ENCODE data around the gene POM121. TPM values are rescaled to one million over a fixed set of nuclear protein-coding genes. Genes with fewer than 3 reads are reported as not detected.
"Not testable (repeated sequence)": the region's sequence is repeated elsewhere in the genome, so short reads cannot be mapped to it uniquely, and the experiment has no call there.

Gene POM121
- total RNA-seq, 1 donor from 2014 or later = 68.8 TPM

DNA sequence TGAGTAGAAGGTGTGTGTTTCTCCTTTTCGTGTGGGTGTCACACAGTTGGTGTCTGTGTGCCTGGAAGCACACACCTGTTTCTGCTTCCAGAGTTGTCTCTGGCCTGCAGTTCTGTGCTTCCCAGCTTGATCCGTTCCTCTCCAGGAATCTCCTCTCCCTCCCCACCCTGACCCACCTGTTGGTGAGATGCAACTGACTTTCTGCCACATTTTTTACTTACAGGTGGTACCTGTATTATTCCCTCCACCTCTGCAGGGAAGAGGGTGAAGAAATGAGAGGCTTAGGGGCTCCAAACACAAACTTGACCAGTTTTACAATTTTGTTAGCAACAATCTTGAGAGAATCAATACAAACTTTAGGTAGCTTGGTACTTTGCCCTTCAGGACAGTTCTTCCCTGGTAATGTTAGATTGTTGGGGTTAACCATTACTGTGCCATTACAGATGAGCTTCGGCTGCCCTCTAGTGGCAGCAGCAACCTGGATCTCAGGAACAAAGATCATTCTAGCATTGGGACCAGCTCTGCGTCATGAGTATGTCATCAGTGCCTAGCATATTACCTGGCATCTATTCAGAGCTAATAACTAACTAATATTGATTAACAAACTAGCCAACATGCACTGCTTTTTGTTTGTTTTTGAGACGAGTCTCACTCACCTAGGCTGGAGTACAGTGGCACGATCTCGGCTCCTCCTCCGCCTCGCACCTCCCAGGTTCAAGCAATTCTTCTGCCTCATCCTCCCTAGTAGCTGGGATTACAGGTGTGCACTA is 10.0 kb upstream of the POM121 start:
- DNase-seq (ENCODE audit: low read depth, low spot score) = peak; percentile 52
- H3K9me3 Mint-ChIP-seq; H3K27ac Mint-ChIP-seq (ENCODE audit: unreplicated experiment); H3K27me3 Mint-ChIP-seq (ENCODE audit: low read depth): not testable (repeated sequence)
- peaks cover 10% of the 10 kb centered on the region for H3K36me3 Mint-ChIP-seq (ENCODE audit: low read depth)
- TF ChIP-seq, protein P1, sequence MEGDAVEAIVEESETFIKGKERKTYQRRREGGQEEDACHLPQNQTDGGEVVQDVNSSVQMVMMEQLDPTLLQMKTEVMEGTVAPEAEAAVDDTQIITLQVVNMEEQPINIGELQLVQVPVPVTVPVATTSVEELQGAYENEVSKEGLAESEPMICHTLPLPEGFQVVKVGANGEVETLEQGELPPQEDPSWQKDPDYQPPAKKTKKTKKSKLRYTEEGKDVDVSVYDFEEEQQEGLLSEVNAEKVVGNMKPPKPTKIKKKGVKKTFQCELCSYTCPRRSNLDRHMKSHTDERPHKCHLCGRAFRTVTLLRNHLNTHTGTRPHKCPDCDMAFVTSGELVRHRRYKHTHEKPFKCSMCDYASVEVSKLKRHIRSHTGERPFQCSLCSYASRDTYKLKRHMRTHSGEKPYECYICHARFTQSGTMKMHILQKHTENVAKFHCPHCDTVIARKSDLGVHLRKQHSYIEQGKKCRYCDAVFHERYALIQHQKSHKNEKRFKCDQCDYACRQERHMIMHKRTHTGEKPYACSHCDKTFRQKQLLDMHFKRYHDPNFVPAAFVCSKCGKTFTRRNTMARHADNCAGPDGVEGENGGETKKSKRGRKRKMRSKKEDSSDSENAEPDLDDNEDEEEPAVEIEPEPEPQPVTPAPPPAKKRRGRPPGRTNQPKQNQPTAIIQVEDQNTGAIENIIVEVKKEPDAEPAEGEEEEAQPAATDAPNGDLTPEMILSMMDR (conservative IDR thresholded peaks at IDR 0.05) = peak; percentile 80
- H3K4me1 Mint-ChIP-seq = peaks cover 27% of the 10 kb centered on the region
- H3K4me3 Mint-ChIP-seq = peak overlapping the region; percentile 56

- Mint-ChIP-seq H3K9me3 (no peaks in the 10 kb centered on the region), H3K27ac (ENCODE audit: unreplicated experiment) (no peak overlapping the region), H3K27me3 (ENCODE audit: low read depth) (no peaks in the 10 kb centered on the region), H3K36me3 (ENCODE audit: low read depth) (peaks cover 3% of the 10 kb centered on the region), H3K4me1 (peaks cover 31% of the 10 kb centered on the region), H3K4me3 (no peak overlapping the region)
- no peak for DNase-seq (ENCODE audit: low read depth, low spot score)
- TF ChIP-seq, protein P1 (conservative IDR thresholded peaks at IDR 0.05) = no peak
Observed at GRCh38 chr7:72919256-72919775, 5.6 kb upstream of the POM121 start.

- Mint-ChIP-seq H3K4me1 (peaks cover 26% of the 10 kb centered on the region), H3K27me3 (ENCODE audit: low read depth) (no peaks in the 10 kb centered on the region), H3K27ac (ENCODE audit: unreplicated experiment) (peak overlapping the region; percentile 100), H3K36me3 (ENCODE audit: low read depth) (peaks cover 10% of the 10 kb centered on the region), H3K4me3 (peak overlapping the region; percentile 99), H3K9me3 (no peaks in the 10 kb centered on the region)
- DNase-seq (ENCODE audit: low read depth, low spot score) = no peak
- TF ChIP-seq, protein P1 (conservative IDR thresholded peaks at IDR 0.05) = no peak
Observed at GRCh38 chr7:72924386-72924732, 536 bp upstream of the POM121 start.

GRCh38 chr7:72925546-72926120 is 738 bp downstream of the POM121 start:
- no peaks in the 10 kb centered on the region for H3K27me3 Mint-ChIP-seq (ENCODE audit: low read depth)
- peak overlapping the region; percentile 96 for H3K27ac Mint-ChIP-seq (ENCODE audit: unreplicated experiment)
- peak overlapping the region; percentile 97 for H3K4me3 Mint-ChIP-seq
- H3K9me3 Mint-ChIP-seq = no peaks in the 10 kb centered on the region
- peaks cover 26% of the 10 kb centered on the region for H3K4me1 Mint-ChIP-seq
- no peak for DNase-seq (ENCODE audit: low read depth, low spot score)
- TF ChIP-seq, protein P1 (conservative IDR thresholded peaks at IDR 0.05) = no peak
- peaks cover 14% of the 10 kb centered on the region for H3K36me3 Mint-ChIP-seq (ENCODE audit: low read depth)

DNA sequence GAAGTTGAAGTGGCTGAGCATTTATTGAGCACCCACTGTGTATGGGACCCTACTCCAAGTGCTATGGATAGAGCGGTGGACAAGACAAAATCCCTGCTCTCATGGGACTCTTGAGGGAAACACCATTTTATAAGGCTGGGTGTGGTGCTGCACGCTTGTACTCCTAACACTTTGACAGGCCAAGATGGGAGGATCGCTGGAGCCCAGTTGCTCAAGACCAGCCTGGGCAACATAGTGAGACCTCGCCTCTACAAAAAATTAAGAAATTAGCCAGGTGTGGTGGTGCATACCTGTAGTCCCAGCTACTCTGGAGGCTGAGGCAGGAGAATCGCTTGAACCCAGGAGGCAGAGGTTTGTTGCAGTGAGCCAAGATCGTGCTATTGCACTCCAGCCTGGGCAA is 2.9 kb downstream of the POM121 start:
- not testable (repeated sequence) for DNase-seq (ENCODE audit: low read depth, low spot score); H3K27me3 Mint-ChIP-seq (ENCODE audit: low read depth); H3K27ac Mint-ChIP-seq (ENCODE audit: unreplicated experiment); H3K9me3 Mint-ChIP-seq
- peaks cover 16% of the 10 kb centered on the region for H3K36me3 Mint-ChIP-seq (ENCODE audit: low read depth)
- H3K4me1 Mint-ChIP-seq = peaks cover 26% of the 10 kb centered on the region
- H3K4me3 Mint-ChIP-seq = peak overlapping the region; percentile 34

DNA sequence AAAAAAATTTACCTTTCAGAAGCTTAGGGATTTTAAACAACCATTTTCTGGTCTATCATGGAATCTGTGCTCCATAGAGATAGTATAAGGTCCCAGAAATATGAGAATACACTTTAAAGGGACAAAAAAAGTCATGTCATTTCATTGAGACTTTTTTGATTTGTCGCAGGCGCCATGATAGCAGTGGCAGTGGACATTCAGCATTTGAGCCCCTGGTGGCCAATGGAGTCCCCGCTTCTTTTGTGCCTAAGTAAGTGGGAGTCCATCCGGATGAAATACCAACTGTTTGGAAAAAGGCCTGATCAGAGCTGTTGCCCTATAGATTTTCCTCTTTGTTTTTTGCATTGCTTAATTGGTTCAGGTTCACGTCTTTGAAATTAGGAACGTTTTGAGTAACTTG is 3.3 kb downstream of the POM121 start:
- Mint-ChIP-seq H3K4me3 (peak overlapping the region; percentile 59), H3K36me3 (ENCODE audit: low read depth) (peaks cover 16% of the 10 kb centered on the region), H3K4me1 (peaks cover 26% of the 10 kb centered on the region)
- H3K9me3 Mint-ChIP-seq; H3K27me3 Mint-ChIP-seq (ENCODE audit: low read depth); DNase-seq (ENCODE audit: low read depth, low spot score); H3K27ac Mint-ChIP-seq (ENCODE audit: unreplicated experiment): not testable (repeated sequence)

- not testable (repeated sequence) for H3K27ac Mint-ChIP-seq (ENCODE audit: unreplicated experiment); H3K4me3 Mint-ChIP-seq; H3K36me3 Mint-ChIP-seq (ENCODE audit: low read depth); H3K27me3 Mint-ChIP-seq (ENCODE audit: low read depth); H3K4me1 Mint-ChIP-seq; H3K9me3 Mint-ChIP-seq; DNase-seq (ENCODE audit: low read depth, low spot score)
Observed at GRCh38 chr7:72942022-72942705, 17.3 kb downstream of the POM121 start.

GRCh38 chr7:72942956-72943355 is 18.1 kb downstream of the POM121 start:
- not testable (repeated sequence) for H3K4me3 Mint-ChIP-seq; DNase-seq (ENCODE audit: low read depth, low spot score); H3K4me1 Mint-ChIP-seq; H3K36me3 Mint-ChIP-seq (ENCODE audit: low read depth); H3K27me3 Mint-ChIP-seq (ENCODE audit: low read depth); H3K9me3 Mint-ChIP-seq; H3K27ac Mint-ChIP-seq (ENCODE audit: unreplicated experiment)

DNA sequence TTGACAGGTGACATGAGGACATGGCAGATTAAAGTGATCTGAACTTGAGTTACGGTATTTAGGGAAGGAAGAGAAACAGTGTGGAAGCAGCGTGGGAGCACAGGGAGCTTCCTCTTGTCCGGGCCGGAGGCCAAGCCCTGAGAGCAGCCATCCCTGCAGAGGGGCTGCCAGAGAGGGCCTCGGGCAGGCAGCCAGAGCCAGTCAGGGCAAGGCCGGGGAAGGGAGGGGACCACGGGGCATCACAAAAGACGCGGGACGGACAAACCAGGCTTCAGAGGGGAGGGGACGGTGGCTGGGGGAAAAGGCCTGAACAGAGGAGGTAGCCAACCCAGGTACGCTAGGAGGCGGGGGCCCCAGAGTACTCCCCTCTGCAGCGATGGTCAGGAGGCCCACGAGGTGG is 20.0 kb downstream of the POM121 start:
- not testable (repeated sequence) for H3K4me1 Mint-ChIP-seq; H3K4me3 Mint-ChIP-seq; H3K27me3 Mint-ChIP-seq (ENCODE audit: low read depth); H3K36me3 Mint-ChIP-seq (ENCODE audit: low read depth); H3K9me3 Mint-ChIP-seq; H3K27ac Mint-ChIP-seq (ENCODE audit: unreplicated experiment); DNase-seq (ENCODE audit: low read depth, low spot score)
